GM03348 (cell line): ENCODE measurements around the gene THOC3.
"Not testable (repeated sequence)": the region's sequence is repeated elsewhere in the genome, so short reads cannot be mapped to it uniquely, and the experiment has no call there.

ENCODE experiments used
- DNase-seq: peaks from one replicate; pipeline ENCODE4 v3.0.0; 2012; ENCODE audit warnings: low spot score

Gene THOC3

DNA sequence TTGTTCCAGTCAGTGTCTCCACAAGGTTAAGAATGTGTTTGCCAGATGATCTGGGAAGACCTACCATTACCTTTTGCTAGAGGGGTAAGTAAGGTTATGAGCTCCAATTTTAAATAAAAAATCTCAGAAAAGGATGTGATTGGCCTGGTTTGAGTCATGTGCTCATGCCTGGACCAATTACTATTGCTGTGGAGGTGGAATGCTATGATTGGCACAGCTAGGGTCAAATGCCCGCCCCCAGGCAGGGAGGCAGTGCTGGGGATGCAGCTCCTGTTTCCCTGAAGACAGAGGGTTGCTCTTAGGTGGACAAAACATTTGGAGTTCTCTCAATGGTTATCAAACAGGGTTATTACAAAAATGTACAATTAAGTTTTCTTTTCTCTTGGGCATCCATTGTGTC is 29.6 kb downstream of the THOC3 start:
- DNase-seq: not testable (repeated sequence)

GRCh38 chr5:175928752-175929151 is 39.4 kb downstream of the THOC3 start:
- DNase-seq: not testable (repeated sequence)

GRCh38 chr5:175925106-175925505 is 43.0 kb downstream of the THOC3 start:
- not testable (repeated sequence) for DNase-seq

DNA sequence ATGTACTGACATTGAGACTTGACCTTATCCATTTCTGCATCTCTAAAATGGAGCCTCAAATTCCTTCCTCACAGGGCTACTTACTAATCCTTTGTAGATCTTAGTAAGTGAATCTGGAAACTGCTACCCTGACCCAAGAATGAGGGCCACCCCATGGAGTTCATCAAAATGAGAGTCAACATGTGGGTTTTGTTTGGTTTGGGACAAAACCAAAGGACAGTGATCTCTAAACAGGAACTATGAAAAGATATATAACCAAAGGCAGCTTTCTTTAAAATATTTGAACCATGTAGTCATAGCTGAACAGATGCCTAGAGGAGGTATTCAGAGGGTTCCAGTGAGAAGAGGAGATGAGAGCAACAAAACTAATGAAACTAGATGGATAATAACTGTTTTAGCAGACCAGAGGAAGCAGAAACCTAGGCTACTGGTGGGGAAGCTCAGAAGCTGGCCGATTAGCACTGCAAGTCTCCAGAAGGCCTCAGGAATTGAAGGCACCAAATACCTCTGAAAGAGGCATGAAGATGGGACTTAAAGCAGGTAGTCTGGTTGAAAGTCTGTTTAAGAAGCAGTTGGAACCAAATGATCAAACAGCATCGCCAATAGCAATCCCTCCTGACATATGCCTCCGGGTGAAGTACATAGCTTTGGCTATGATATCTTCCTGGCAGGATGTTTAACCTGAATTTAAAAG is 45.8 kb downstream of the THOC3 start:
- DNase-seq: peak; percentile 93

- no peak for DNase-seq
These were observed 46.9 kb downstream of the THOC3 start for GRCh38 chr5:175921061-175921730.

GRCh38 chr5:175920231-175920811 is 47.8 kb downstream of the THOC3 start:
- no peak for DNase-seq

DNA sequence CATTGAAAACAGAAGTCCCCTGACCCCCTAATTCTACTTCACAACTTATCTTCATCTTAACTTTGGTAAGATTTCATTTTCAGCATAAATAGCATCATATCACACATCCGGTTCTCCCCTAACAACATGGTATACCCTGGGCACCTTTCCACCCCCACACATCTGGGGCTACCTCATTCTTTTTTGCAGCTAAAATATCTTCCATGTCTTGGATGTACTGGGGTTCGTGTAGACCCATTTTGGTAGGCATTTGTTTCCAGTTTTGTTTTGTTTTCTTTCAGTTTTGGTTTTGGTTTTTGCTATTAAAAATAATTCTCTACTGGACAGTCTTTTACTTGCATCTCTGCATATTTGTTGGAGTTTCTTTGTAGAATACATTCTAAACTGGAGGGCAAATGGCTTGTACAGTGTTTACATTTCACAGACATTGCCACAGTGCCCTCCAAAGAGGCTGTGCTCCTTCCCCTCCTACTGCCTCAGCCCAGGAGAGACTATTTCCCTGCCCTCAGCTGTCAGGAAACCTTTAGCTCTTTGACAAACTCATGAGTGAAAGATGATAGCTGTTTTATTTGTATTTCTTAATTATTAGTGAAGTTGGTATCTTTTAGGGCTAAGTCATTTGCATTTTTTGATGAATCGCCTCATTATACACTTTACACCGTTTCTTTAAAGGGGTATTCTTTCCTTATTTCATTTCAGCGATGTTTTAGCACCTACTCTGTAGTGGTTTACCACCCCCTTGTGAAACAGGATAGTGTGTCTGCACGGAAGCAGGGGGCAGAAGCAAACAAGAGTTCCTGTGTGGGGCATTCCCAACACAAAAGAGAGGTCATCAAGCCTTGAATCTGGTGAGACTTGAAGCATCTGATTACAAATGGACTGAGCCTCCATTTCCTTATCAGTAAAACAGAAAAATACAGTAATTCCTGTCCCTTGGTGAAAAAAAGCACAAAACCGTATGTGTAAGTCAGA is 52.8 kb downstream of the THOC3 start:
- DNase-seq: not testable (repeated sequence)

DNA sequence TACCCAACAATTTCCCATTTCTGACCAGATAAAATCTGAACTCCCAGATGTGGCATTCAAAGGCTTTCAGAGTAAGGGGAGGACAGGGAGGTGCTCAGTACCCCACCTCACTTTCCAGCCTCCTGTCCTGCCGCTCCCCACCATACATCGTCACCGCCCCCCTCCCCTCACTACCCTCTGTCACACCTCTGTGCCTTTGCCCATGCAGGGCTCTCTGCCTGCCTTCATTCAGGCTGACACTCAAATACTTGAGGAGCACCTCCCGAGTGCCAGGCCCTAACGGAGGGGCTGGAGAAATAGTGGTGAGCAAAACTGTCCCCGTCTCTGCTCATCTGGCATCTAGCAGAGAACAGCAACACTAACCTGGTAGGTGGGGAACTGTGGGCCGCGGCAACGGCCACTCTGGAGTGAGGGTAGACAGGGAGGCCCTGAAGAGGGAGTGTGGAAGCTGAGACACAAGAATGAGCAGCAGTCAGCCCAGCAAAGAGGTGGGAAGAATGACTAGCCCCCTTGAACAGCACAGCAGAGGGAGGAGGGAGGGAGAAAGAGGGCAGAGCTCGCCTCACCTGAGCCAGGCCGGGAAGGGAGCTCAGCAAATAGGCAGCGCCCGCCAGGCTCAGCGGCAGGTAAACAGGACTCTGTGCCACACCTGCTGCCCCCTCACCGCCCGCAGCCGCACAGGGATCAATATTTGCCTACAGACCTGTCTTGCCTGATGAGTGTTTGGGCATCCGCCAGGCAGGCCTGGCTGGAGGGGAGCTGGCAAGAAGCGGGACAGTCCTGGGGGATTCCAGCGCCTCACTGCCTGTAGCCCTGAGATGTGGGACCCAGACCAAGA is 54.1 kb downstream of the THOC3 start:
- not testable (repeated sequence) for DNase-seq

- DNase-seq: not testable (repeated sequence)
These were observed 58.0 kb downstream of the THOC3 start for GRCh38 chr5:175910072-175910471.
